ENCODE results near the gene KIRREL3. TPM values are rescaled to one million over a fixed set of nuclear protein-coding genes. Genes with fewer than 3 reads are reported as not detected.

KIRREL3 gene
- total RNA-seq, 1 experiment from 2014 or later, result 0.44 TPM

DNA sequence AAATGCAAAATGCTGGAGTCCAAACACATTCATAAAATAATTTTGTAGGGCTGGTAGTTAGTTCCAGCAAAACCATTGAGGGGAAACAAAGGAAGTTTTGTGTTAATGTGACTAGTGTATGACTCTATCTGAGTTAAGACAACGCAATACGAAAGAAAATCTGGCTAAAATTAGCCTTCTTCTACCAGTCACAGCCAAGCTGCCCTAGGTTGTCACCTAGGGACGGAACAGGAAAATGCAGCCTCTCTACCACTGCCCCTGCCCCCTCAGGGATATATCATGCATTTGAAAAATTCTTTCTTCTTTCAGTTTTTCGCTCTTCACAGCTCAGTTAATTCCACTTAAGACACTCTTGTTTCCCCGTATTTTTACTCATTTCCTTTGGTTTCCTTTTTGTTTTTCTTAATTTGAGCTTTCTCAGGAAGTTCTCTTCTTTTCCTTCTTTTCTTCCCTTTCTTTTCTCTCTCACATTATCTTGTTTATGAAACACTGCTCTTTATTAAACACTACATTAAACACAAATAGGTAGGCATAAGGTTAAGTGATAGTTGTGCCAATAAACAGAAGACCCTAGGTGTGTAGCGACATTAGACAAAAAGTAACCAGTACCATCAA, 30.6 kb downstream of the KIRREL3 start:
- TF ChIP-seq CTCF (conservative IDR thresholded peaks at IDR 0.05; ENCODE audit: low read depth, low read length) (peak; percentile 51), EZH2phosphoT487 (IDR thresholded peaks at IDR 0.05; ENCODE audit: borderline replicate concordance, low read length) (no peak)
- ChIA-PET POLR2A (ENCODE audit: unreplicated experiment) (no interaction called here), CTCF (no interaction called here)
- Histone ChIP-seq H3K4me1 (ENCODE audit: insufficient read depth, low read length) (no peaks in the 10 kb centered on the region), H3K9me3 (ENCODE audit: low read length) (no peaks in the 10 kb centered on the region), H3F3A (ENCODE audit: low read length, unreplicated experiment) (no peaks in the 10 kb centered on the region), H3K9me2 (replicated peaks; ENCODE audit: low read length) (no peaks in the 10 kb centered on the region), H3K79me2 (ENCODE audit: low read length) (no peaks in the 10 kb centered on the region), H3K9ac (ENCODE audit: low read length) (no peak overlapping the region), H3K36me3 (ENCODE audit: low read depth, low read length) (no peaks in the 10 kb centered on the region), H2AFZ (ENCODE audit: low read length) (no peak overlapping the region), H3K4me2 (ENCODE audit: low read length) (no peak overlapping the region), H3K27ac (ENCODE audit: low read length) (no peak overlapping the region), H3K4me3 (ENCODE audit: low read length) (no peak overlapping the region), H4K20me1 (ENCODE audit: low read length) (no peaks in the 10 kb centered on the region), H3K27me3 (ENCODE audit: low read length) (peaks cover 60% of the 10 kb centered on the region)
- no TSS peak for BruUV-seq (replicated peaks)
- intact Hi-C loops (cut with micrococcal nuclease), result no loop called here
- DNase-seq (peak; percentile 37), ATAC-seq (peak; percentile 63)

DNA sequence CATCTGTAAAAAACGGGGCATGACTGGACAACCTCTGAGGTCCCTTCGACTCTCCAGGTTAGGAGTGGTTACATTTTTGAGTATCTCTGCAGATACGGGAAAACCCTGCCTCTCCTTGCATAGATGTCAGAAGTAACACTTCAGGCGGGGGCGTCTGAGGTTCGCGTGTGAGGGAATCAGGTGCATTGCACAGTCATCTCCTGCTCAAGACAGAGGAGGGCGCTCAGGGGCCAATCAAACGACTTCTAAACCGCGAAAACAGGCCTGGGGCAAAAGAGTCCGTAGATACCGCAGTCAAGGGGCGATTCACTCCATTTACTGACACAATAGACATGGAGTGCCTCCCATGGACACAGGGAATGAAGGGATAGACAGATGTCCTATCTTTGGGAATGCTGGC, 31.7 kb downstream of the KIRREL3 start:
- Histone ChIP-seq H3F3A (ENCODE audit: low read length, unreplicated experiment) (no peaks in the 10 kb centered on the region), H3K4me2 (ENCODE audit: low read length) (no peak overlapping the region), H3K27me3 (ENCODE audit: low read length) (peaks cover 60% of the 10 kb centered on the region), H3K9ac (ENCODE audit: low read length) (no peak overlapping the region), H2AFZ (ENCODE audit: low read length) (no peak overlapping the region), H3K36me3 (ENCODE audit: low read depth, low read length) (no peaks in the 10 kb centered on the region), H3K27ac (ENCODE audit: low read length) (no peak overlapping the region), H3K9me3 (ENCODE audit: low read length) (no peaks in the 10 kb centered on the region), H3K9me2 (replicated peaks; ENCODE audit: low read length) (no peaks in the 10 kb centered on the region), H3K4me1 (ENCODE audit: insufficient read depth, low read length) (no peaks in the 10 kb centered on the region), H3K4me3 (ENCODE audit: low read length) (no peak overlapping the region), H4K20me1 (ENCODE audit: low read length) (no peaks in the 10 kb centered on the region), H3K79me2 (ENCODE audit: low read length) (no peaks in the 10 kb centered on the region)
- intact Hi-C loops (cut with micrococcal nuclease), result no loop called here
- ATAC-seq, result no peak
- no TSS peak for BruUV-seq (replicated peaks)
- no peak for DNase-seq
- POLR2A ChIA-PET (ENCODE audit: unreplicated experiment), result no interaction called here
- CTCF ChIA-PET, result no interaction called here
- no peak for TF ChIP-seq EZH2 (IDR thresholded peaks at IDR 0.05; ENCODE audit: low read length, unreplicated experiment)
- peak; percentile 15; the same call in 1 of the 2 replicates for TF ChIP-seq CTCF (conservative IDR thresholded peaks at IDR 0.05; ENCODE audit: low read depth, low read length)
- TF ChIP-seq EZH2phosphoT487 (IDR thresholded peaks at IDR 0.05; ENCODE audit: borderline replicate concordance, low read length), result no peak

DNA sequence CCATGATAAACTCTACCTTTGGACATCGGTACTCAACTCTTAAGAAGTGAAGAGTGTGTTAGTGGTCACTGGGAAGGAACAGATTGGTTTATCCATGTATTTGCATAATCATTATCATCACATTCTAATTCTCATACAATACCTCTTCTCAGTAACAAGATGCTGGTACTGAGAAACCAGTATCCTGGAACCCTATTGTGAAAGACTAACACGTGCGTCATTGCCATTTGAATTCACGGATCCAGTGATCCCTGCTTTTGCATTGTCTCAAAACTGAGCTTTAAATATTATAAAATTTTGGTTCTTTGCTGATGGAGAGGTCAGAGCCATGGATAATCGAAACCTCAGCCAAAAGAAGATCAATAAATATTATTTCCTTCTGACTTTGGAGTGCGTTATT, 35.2 kb downstream of the KIRREL3 start:
- ATAC-seq (no peak), DNase-seq (no peak)
- CTCF ChIA-PET, result no interaction called here
- peaks cover 46% of the 10 kb centered on the region for H3K27me3 ChIP-seq (ENCODE audit: low read length)
- H3K9me3 ChIP-seq (ENCODE audit: low read length), result no peaks in the 10 kb centered on the region
- H3F3A ChIP-seq (ENCODE audit: low read length, unreplicated experiment), result no peaks in the 10 kb centered on the region
- intact Hi-C loops (cut with micrococcal nuclease), result no loop called here
- H3K36me3 ChIP-seq (ENCODE audit: low read depth, low read length), result no peaks in the 10 kb centered on the region
- no peak overlapping the region for H3K4me2 ChIP-seq (ENCODE audit: low read length)
- H3K9me2 ChIP-seq (replicated peaks; ENCODE audit: low read length), result no peaks in the 10 kb centered on the region
- no peaks in the 10 kb centered on the region for H4K20me1 ChIP-seq (ENCODE audit: low read length)
- H3K79me2 ChIP-seq (ENCODE audit: low read length), result no peaks in the 10 kb centered on the region
- POLR2A ChIA-PET (ENCODE audit: unreplicated experiment), result no interaction called here
- no peak overlapping the region for H3K4me3 ChIP-seq (ENCODE audit: low read length)
- no peak overlapping the region for H3K27ac ChIP-seq (ENCODE audit: low read length)
- H2AFZ ChIP-seq (ENCODE audit: low read length), result no peak overlapping the region
- H3K9ac ChIP-seq (ENCODE audit: low read length), result no peak overlapping the region
- TF ChIP-seq EZH2 (IDR thresholded peaks at IDR 0.05; ENCODE audit: low read length, unreplicated experiment) (no peak), CTCF (conservative IDR thresholded peaks at IDR 0.05; ENCODE audit: low read depth, low read length) (no peak), EZH2phosphoT487 (IDR thresholded peaks at IDR 0.05; ENCODE audit: borderline replicate concordance, low read length) (no peak)
- H3K4me1 ChIP-seq (ENCODE audit: insufficient read depth, low read length), result no peaks in the 10 kb centered on the region
- BruUV-seq (replicated peaks), result no TSS peak

Measured in PC-3 (cell line).